ENCODE results near the gene HDGFL3.
"Not testable (repeated sequence)": the region's sequence is repeated elsewhere in the genome, so short reads cannot be mapped to it uniquely, and the experiment has no call there.

Gene HDGFL3

GRCh38 chr15:83192742-83193141 is 14.9 kb downstream of the HDGFL3 start:
- DNase-seq, result no peak

- no peak for DNase-seq
Observed at GRCh38 chr15:83190450-83190849, 17.2 kb downstream of the HDGFL3 start.

GRCh38 chr15:83185561-83185960 is 22.1 kb downstream of the HDGFL3 start:
- DNase-seq, result no peak

- no peak for DNase-seq
Observed at GRCh38 chr15:83178869-83179325, 28.7 kb downstream of the HDGFL3 start.

- no peak for DNase-seq
Observed at GRCh38 chr15:83178390-83178789, 29.2 kb downstream of the HDGFL3 start.

- DNase-seq, result no peak
Observed at GRCh38 chr15:83174891-83175290, 32.7 kb downstream of the HDGFL3 start.

- DNase-seq, result no peak
Observed at GRCh38 chr15:83170474-83171165, 37.0 kb downstream of the HDGFL3 start.

GRCh38 chr15:83169576-83169975 is 38.0 kb downstream of the HDGFL3 start:
- not testable (repeated sequence) for DNase-seq

- DNase-seq, result no peak
Observed at GRCh38 chr15:83166830-83167229, 40.8 kb downstream of the HDGFL3 start.

- DNase-seq, result no peak
Observed at GRCh38 chr15:83166218-83166617, 41.4 kb downstream of the HDGFL3 start.

GRCh38 chr15:83164771-83165404 is 42.7 kb downstream of the HDGFL3 start:
- no peak for DNase-seq

GRCh38 chr15:83164111-83164770 is 43.4 kb downstream of the HDGFL3 start:
- no peak for DNase-seq

GRCh38 chr15:83163032-83163431 is 44.6 kb downstream of the HDGFL3 start:
- no peak for DNase-seq

GRCh38 chr15:83160741-83161140 is 46.9 kb downstream of the HDGFL3 start:
- no peak for DNase-seq

GRCh38 chr15:83158393-83158792 is 49.2 kb downstream of the HDGFL3 start:
- DNase-seq, result no peak

GRCh38 chr15:83155942-83156341 is 51.7 kb downstream of the HDGFL3 start:
- DNase-seq, result no peak

- no peak for DNase-seq
Observed at GRCh38 chr15:83153288-83153687, 54.3 kb downstream of the HDGFL3 start.

GRCh38 chr15:83144771-83145170 is 62.9 kb downstream of the HDGFL3 start:
- no peak for DNase-seq

GRCh38 chr15:83142151-83142550 is 65.5 kb downstream of the HDGFL3 start:
- DNase-seq, result not testable (repeated sequence)

GRCh38 chr15:83132861-83133523 is 74.6 kb downstream of the HDGFL3 start:
- no peak for DNase-seq

GRCh38 chr15:83129791-83130190 is 77.8 kb downstream of the HDGFL3 start:
- no peak for DNase-seq

GRCh38 chr15:83127547-83128150 is 80.0 kb downstream of the HDGFL3 start:
- DNase-seq, result no peak

- no peak for DNase-seq
Observed at GRCh38 chr15:83123529-83123928, 84.1 kb downstream of the HDGFL3 start.
